Measurements from ENCODE around the gene JTB.

Gene JTB

DNA sequence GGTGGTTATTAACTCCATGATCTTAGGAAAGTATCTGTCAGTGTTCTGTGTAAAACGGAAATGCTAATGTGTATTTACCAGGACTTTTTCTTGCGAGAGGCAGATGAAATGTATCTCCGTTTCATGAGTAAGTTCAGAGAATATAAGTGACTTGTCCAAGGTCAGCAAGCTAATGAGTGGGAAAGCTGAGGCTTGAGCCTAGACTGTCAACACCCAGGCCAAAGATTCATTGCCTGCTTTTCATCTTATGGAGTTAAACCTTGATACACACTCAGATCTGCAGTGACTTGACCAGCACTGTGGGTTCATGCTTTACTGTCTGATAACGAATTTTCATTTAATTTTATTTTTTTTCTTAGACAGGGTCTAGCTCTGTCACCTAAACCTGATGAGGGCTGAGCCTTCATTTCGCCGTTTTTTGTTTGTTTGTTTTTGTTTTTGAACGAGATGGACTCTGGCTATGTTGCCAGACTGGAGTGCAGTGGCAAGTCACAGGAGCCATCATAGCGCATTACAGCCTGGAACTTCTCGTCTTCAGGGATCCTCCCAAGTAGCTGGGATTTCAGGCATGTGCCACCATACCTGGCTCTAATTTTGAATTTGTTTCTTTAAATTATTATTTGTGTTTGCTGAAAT, 918 bp upstream of the JTB start:
- no peak for DNase-seq (ENCODE audit: low read depth)

DNA sequence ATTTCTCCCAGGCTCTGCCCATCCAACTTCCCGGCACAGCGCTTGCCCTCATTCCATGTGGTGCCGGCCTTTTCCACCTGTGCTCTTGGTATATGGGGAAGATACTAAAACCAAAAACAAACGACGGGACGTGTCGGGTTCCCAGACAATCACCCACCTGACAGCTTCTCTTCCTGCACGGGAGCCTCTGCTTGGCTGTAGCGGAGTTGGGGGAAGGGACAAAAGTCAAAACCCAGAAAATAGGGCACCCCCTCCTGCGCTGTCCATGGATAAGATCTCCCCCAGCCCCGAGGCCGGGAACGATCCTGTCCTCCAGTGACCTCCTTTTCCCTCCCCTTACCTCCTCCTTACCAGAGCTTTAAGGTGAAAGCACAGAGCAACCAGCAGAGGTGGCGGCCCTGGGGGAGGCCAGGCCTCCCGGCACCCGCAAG, 640 bp downstream of the JTB start:
- no peak for DNase-seq (ENCODE audit: low read depth)

DNA sequence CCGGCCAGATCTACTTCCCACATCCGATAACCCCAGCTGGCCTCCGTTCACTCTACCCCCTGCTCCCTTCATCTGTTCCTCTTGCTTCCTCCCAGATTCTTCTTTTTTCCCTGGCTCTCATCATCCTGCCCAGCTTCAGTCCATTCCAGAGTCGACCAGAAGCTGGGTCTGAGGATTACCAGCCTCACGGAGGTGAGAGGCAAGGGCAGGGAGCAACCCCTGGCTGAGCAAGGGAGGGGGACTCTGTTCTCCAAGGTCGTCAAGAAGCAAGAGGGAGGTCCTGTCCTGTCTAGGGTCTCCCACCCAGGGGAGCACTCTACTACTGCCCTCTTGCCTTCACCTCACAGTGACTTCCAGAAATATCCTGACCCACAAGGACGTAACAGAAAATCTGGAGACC, 3.9 kb downstream of the JTB start:
- no peak for DNase-seq (ENCODE audit: low read depth)

DNA sequence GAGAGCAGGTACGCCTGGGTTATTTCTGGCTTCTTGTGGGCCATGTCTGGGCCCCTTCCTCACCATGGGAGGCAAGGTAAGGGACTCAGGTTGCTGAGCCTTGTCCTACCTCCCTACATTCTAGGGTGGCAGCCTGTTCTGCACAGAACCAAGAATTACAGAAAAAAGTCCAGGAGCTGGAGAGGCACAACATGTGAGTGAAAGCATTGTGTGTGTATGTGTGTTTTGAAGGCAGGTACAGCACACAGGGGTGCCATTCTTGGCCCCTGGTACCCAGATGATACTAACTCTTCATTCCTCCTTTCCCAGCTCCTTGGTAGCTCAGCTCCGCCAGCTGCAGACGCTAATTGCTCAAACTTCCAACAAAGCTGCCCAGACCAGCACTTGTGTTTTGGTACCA, 4.4 kb downstream of the JTB start:
- no peak for DNase-seq (ENCODE audit: low read depth)

DNA sequence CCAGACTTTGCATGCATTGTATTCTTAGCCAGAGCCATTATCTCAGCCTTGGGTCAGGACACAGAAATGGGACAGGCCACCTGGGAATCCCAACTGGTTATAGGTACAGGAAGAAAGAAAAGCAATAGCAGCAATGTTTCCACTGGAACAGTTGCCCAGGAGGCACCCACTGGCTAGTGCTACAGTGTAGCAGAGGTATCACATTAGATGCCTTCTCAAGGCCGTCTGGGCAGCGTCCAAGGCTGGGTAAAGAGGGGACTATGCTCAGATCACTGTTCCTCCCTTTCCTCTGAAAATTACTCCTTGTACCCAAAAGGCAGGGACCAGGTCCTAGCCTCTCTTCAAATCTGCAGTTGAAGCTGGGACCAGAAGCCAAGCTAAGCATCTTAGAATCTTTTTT, 7.1 kb downstream of the JTB start:
- no peak for DNase-seq (ENCODE audit: low read depth)

DNA sequence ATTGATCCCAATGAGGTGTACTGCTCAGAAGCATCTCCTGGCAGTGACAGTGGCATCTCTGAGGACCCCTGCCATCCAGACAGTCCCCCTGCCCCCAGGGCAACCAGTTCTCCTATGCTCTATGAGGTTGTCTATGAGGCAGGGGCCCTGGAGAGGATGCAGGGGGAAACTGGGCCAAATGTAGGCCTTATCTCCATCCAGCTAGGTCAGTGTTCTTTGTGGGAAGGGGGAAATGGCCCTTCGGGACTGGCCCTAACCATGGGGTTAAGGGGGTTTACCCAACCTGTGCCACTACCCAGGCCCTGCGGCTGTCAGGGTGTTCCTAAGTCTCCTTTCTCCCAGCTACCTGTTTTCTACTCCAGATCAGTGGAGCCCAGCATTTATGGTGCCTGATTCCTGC, 8.5 kb downstream of the JTB start:
- DNase-seq (ENCODE audit: low read depth), result no peak

DNA sequence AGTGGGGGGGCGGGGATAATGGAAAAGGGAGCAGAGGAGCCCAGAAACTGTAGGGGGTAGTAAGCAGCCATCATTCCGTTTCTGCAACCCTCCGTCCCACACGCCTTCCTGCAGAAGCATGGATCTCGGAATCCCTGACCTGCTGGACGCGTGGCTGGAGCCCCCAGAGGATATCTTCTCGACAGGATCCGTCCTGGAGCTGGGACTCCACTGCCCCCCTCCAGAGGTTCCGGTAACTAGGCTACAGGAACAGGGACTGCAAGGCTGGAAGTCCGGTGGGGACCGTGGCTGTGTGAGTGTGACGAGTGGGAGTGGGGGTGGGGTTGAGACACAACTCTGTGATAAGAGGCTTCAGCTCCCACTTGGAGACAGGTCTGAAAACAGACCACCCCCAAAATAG, 9.1 kb downstream of the JTB start:
- no peak for DNase-seq (ENCODE audit: low read depth)

DNA sequence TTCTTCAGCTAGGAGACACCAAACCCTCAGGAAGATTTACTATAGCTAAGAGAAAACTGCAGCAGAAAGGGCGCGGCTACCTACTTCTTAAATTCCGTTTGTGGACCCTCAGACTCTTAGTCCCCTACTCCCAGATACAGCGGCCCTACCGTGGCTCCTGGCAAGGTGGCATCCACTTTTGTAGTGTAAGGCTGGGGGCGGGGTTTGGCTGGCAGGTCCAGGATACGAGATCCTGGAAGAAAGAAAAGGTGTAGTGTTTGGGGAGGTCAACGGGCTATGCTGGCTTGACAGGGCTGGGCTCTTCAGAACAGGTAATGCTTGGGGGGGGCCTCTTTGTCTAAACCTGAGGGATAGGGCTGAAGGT, 9.5 kb downstream of the JTB start:
- DNase-seq (ENCODE audit: low read depth), result no peak

DNA sequence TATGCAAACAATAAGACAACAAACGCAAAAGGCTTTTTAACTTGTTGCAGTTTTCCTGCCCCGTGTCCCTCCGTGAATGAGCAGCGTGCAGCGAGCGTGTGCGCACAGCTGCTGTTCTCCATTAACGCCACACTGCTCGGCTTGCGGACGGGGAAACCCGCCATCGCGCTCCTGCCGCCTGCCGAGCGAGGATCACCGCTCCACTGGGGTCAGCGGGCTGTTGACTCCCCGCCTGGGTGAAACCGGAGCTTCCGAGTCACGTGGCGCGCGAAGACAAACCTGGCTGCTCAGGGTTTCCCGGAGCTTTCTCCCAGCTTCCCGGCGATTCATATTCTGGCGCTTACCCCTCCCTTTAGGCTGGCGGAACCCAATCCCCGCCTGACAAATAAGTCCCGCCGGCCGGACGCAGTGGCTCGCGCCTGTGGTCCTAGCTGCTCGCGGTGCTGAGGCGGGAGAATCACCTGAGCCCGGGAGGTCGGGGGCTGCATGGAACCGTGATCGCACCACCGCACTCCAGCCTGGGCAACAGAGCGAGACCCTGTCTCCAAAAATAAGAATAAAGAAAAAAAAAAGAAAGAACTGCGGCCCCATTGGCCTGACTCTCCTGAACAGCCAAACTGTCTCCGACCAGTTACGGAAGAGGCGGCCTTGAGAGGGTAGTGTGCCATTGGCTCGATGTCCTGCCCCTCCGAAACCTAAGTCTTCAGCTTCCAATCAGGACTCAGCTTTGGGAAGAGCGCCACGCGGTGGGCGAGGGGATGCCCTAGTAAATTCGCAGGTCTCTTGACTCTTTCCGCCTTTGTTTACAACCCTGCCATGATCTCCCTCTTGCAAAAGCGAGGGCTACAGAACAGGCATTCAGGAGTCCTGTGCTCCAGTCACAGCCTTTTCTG, 10.1 kb downstream of the JTB start, which contains the start of gene CREB3L4:
Gene CREB3L4 (plus strand): TSS at position 796 of the 893 bp plus-strand sequence. CDS start 624 bp downstream, outside the sequence.
- peak; percentile 76 for DNase-seq (ENCODE audit: low read depth)

DNA sequence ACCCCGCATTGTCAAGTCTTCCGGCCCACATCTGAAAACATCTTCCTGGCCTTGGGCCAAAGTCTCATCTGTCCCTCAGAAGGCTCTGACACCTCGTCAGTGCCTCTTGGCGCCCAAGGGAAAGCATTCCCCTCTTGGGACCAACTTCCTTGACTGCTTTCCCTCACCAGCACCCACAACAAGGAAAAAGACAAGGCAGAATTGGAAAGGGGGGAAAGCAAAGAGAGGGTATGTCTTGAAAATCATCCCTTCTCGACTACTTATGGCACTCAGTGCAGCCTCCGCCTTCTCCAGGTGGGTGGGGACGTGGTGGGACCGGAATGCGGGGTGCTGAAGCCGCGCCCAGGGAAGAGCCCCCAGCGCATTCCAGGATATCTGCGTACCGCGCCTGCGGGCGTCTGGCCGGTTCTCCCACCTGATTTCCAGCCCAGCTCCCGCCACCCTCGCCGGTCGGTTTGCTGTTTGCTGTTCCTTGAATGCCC, 13.6 kb downstream of the JTB start:
- no peak for DNase-seq (ENCODE audit: low read depth)

DNA sequence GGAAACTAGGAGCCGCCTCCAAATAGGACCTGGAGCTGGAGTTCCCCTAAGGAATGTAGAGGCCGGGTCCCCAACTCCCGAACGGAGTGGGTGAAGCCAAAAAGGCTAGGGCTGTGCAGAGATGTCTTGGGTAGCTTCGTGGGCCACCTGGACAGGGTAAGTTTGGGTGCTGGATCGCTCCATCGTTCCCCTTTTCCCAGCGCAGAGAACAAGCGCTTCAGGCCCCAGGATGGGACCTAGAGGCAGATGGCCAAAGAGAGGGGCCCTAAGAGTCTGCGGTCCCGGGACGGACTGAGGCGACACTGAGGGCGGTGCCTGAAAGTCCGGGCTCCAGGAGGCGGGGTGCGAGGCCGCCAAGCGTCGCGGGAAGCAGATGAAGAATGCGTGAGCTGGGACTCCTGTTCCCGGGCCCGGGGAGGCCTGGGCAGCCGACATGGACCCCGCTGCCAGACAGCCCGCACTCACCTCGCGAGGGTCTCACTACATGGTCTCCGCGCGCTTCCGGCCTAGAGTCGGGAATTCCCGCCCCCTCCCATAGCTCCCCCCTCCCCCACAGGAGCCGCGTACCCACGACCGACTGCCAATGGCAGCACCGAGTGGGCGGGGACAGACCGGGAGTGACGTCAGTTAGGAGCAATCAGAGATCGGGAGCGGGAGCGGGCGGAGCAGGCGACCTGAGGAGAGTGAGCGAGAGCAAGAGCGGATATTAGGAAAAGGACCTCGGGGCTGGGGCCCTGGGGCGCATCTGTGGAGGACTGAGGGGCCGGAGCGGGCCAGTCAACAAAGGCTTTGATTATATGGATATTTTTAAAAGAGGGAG, 14.2 kb downstream of the JTB start, which contains the start of gene SLC39A1:
Gene SLC39A1 (minus strand): TSS at position 508 of the 820 bp plus-strand sequence. CDS start 822 bp downstream, outside the sequence.
- peak; percentile 91 for DNase-seq (ENCODE audit: low read depth)

DNA sequence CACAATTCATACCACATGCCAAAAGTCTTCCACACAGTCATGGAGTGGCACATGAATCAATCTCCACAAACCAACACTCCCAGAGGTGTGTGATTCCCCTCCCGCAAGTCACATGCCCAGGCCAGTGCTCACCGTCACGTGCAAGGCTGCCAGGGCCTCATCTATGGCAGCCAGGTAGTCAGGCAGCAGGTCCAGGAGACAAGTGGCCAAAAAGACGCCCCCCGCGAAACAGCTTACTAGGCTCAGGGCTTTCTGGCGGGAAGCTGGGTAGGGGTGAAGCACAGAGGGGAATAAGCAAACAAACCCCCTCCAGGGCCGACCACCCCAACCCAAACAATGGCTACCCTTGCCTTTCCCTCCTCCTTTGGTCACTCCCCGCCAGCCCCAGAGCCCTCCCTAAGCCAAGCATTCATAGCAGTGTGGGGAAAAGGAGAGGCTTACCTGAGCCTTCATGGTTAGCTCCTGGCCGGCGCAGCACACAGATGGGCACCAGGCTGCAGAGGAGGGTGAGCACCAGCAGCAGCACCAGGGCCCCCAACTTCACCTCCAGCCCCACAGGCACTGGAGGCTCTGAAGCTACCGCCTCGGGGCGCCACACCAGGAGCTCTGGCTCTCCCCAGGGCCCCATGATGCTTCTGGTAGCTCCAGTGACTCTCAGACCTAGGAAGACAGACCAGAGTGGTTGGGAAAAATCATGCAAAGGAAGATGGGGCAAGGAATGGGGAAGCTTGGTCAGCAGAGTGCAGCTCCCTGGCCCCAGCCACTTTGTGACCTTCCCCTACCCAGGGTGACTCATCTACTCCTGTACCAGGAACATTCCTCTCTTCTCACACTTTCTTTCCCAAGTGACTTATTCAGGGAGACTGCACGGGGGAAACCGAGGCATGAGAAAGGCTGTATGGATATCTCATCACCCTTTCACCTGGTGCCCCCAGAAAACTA, 15.1 kb downstream of the JTB start:
- no peak for DNase-seq (ENCODE audit: low read depth)

DNA sequence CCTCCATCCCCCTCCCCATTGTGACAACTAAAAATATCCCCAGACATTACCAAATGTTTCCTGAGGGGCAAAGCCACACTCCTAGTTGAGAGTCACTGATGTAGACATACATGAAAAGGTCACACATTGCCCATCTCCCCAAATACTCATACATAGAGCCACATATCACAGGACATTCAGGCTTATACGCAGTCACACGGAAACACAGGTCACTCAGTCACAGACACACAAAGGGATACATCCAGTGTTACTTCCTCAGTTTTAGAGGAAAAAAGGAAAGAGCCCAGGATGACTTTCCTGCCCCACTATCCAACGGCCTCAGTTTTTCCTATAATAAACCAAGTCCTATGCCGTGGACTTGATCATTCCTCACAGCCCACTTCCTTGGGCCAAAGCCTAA, 16.1 kb downstream of the JTB start:
- no peak for DNase-seq (ENCODE audit: low read depth)

DNA sequence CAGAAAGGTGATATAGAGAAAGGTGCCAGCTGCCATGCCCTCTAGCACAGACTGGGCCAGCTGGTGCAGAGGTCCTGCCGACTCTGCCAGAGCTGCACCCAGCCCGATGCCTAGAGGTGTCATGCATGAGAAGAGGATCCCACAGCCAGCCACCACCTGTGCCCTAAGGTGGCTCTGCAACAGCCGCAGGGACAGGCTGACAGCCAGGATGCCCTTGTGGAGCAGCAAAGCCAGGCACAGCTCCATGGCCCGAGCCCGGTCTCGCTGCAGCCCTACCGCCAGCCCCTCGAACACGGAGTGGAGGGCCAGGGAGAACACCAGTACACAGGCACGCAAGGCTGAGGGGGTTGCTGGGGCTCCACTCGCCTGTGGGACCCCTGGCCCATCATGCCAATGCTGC, 17.3 kb downstream of the JTB start:
- no peak for DNase-seq (ENCODE audit: low read depth)

DNA sequence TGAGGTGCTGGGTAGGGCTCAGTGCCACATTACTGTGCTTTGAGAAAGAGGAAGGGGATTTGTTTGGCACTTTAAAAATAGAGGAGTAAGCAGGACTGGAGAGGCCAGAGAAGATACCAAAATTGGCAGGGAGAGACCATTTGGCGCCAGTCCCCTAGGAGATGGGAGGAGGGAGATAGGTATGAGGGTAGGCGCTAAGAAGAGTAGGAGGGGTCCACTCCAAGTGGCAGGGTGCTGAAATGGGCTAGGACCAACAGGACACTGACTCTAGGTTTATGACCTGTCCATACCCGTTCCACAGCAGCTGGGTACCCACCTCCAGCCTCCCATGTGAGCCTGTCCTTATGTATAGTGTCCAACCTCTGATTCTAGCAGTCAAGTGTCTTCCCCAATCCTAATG, 18.0 kb downstream of the JTB start:
- DNase-seq (ENCODE audit: low read depth), result no peak

DNA sequence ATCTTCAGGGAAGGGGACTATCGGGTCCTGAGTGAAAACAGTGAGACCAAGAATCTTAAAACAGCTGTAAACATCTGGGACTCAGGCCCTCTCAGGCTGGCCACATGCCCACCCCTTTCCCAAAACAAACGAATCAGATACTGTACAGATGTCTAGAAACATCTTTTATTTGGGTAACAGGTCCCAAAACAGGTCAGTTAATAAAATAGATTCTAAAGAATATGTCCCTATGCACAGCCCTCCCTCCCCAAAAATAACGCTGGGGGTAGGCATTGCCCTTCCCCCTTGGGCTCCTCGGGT, 18.6 kb downstream of the JTB start:
- no peak for DNase-seq (ENCODE audit: low read depth)

DNA sequence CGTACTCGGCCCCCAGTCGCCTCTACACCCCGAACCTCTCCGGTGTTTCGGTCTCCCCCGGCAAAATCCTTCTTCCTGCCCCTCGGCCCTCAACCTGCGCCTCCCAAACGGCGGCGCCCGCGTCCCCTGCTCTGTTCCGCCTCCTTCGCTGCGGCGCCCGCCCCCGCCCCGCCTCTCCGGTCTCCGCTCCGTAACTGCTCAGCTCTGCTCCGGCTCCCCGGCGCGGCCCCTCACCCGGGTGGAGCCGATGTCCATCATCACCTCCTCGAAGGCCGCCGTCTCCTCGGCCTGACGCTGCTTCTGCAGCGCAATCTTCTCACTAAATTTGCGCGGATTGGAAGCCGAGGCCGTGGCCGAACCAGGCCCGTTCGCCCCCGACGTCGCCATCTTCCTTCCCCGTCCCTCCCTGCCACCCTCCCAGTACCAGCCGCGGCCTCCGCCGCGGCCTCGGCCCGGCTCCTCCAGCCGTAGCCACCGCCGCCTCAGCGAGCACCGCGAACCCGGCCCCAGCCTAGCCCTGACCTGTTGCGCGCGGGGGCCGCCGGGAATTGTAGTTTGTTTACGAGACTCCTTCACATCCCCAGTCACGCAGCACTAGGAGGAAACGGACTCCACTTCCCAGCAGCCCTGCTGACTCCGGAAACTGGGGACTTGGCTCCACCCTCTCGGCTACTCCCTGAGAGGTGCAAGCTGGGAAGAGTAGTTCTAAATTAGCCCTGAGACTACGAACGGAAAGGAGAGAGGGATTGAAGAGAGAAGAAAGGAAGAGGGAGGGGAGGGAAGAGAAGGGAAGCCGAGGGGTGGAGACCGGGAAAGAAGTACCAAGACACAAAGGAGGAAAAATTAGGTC, 19.1 kb downstream of the JTB start, which contains the start of gene CRTC2:
Gene CRTC2 (minus strand): TSS at position 502 of the 850 bp plus-strand sequence. CDS start 115 bp downstream, at position 387.
- DNase-seq (ENCODE audit: low read depth), result peak; percentile 94

DNA sequence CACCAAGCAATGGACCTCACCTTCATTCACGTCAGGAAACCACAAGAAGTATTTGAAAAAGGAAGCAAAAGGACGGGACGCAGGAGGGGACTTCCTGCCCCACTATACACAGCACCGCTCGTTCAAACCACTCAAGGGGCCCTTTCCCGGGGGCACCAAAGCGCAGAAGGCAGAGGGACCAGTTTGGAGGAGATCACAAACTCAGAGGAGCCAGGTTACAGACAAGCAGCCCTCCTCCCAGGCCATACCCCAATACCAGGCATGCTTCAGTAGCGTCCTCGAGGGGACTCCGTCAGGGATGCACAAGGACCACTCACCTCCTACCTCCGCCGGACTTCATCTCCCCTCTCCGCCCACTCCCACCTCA, 19.7 kb downstream of the JTB start:
- DNase-seq (ENCODE audit: low read depth), result no peak

DNA sequence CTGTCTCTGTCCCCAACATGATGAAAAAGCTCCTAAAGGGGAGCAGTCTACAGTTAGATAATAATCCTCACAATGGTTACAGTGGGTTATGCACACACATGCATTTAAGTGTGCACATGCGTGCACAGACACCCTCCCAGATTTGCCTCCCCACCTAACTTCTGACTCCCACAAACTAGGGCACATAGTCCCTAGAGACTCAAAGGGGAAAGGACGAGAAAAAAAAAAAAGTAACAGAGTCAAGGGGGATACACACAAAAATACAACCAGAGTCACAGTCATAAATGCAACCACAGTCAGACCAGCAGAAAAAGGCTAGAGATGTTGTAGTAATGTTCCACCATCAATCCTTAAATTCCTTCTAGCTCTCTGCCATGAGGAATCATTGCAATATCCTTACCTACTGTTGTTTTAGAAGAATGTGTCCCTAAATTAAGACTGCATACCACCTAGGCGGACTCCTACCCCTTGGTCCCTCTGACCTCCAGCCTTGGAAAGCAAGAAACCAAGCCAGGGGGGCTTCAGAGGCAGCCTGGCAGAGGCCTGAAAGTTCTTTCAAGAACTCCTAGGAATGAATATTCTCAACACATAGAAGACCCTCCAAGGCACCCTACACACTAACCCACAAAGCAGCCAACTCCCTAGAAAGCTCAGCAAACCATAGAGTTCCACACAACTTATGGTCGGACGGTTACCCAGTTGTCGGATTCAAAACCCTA, 20.3 kb downstream of the JTB start:
- no peak for DNase-seq (ENCODE audit: low read depth)

DNA sequence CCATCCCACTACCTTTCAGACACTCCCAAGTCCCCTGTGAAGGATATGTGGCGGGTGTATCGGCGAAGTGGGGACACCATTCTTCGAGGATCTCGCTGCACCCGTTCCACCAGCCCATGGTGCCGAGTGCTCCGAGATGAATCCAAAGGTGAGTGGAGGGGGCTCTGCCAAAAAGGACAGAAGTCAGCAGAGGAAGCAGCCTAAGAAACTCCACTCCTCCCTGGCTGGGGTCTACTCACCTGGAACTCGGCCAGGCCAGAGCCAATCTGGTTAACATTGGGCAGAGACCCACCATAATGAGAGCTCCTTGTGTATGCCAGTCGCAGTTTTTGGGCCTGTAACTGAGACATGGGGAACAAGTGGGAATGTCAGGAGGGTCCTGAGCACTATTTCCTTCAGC, 22.6 kb downstream of the JTB start:
- DNase-seq (ENCODE audit: low read depth), result no peak

Measured in activated T-cell treated with anti-CD3 and anti-CD28 coated beads for 48 hours (primary cell).